Measurements from ENCODE around the gene SMIM32. TPM values are rescaled to one million over a fixed set of nuclear protein-coding genes. Genes with fewer than 3 reads are reported as not detected.
A peak's percentile ranks its signal among the peaks of the same experiment; 100 is the strongest.

The SMIM32 gene
- total and polyA plus RNA-seq, 2 experiments from 2014 or later, result 0.27 to 0.56 TPM

GRCh38 chr5:136230176-136230575 lies 37.2 kb upstream of the SMIM32 start:
- Histone ChIP-seq H3K79me2 (replicated peaks; ENCODE audit: insufficient read depth) (no peaks in the 10 kb centered on the region), H3K4me1 (ENCODE audit: insufficient read depth) (peaks cover 39% of the 10 kb centered on the region), H4K20me1 (replicated peaks; ENCODE audit: insufficient read depth) (no peaks in the 10 kb centered on the region), H3K27me3 (ENCODE audit: insufficient read depth) (no peaks in the 10 kb centered on the region), H3F3A (replicated peaks; ENCODE audit: low read depth) (no peaks in the 10 kb centered on the region), H2AFZ (no peak overlapping the region), H3K9me2 (ENCODE audit: insufficient read depth) (0 out of 2 replicates have a peak, but pooled peaks cover 7% of the 10 kb centered on the region), H3K4me3 (no peak overlapping the region), H3K36me3 (ENCODE audit: insufficient read depth) (no peaks in the 10 kb centered on the region), H3K4me2 (peak overlapping the region; percentile 53), H3K27ac (ENCODE audit: low read depth) (no peak overlapping the region)
- DNase-seq (ENCODE audit: low spot score) (peak; percentile 41), ATAC-seq (peak; percentile 43; the same call in 2 of the 3 replicates)
- TF ChIP-seq REST (IDR thresholded peaks at IDR 0.05; ENCODE audit: unreplicated experiment) (no peak), NANOG (IDR thresholded peaks at IDR 0.05; ENCODE audit: borderline replicate concordance) (peak; percentile 20; the same call in 1 of the 2 replicates), STAT1 (IDR thresholded peaks at IDR 0.05; ENCODE audit: unreplicated experiment) (no peak), POLR2AphosphoS5 (IDR thresholded peaks at IDR 0.05; ENCODE audit: low read depth) (no peak)
- TF ChIP-seq, protein P1, sequence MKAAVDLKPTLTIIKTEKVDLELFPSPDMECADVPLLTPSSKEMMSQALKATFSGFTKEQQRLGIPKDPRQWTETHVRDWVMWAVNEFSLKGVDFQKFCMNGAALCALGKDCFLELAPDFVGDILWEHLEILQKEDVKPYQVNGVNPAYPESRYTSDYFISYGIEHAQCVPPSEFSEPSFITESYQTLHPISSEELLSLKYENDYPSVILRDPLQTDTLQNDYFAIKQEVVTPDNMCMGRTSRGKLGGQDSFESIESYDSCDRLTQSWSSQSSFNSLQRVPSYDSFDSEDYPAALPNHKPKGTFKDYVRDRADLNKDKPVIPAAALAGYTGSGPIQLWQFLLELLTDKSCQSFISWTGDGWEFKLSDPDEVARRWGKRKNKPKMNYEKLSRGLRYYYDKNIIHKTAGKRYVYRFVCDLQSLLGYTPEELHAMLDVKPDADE (IDR thresholded peaks at IDR 0.05), result no peak
- Mint-ChIP-seq H3K27ac (no peak overlapping the region), H3K4me3 (no peak overlapping the region), H3K4me1 (peaks cover 43% of the 10 kb centered on the region), H3K27me3 (ENCODE audit: insufficient read depth, low read depth, poor library complexity) (peaks cover 4% of the 10 kb centered on the region), H3K36me3 (ENCODE audit: low read depth) (no peaks in the 10 kb centered on the region), H3K9me3 (no peaks in the 10 kb centered on the region)

GRCh38 chr5:136228136-136228757 lies 35.3 kb upstream of the SMIM32 start:
- Histone ChIP-seq H3K36me3 (ENCODE audit: insufficient read depth) (no peaks in the 10 kb centered on the region), H3K27me3 (ENCODE audit: insufficient read depth) (no peaks in the 10 kb centered on the region), H3K9me2 (ENCODE audit: insufficient read depth) (0 out of 2 replicates have a peak, but pooled peaks cover 7% of the 10 kb centered on the region), H3K79me2 (replicated peaks; ENCODE audit: insufficient read depth) (no peaks in the 10 kb centered on the region), H3K4me2 (peak overlapping the region; percentile 40; the same call in 1 of the 2 replicates), H3K4me3 (no peak overlapping the region), H4K20me1 (replicated peaks; ENCODE audit: insufficient read depth) (no peaks in the 10 kb centered on the region), H2AFZ (no peak overlapping the region), H3K4me1 (ENCODE audit: insufficient read depth) (peaks cover 39% of the 10 kb centered on the region), H3K27ac (ENCODE audit: low read depth) (no peak overlapping the region), H3F3A (replicated peaks; ENCODE audit: low read depth) (no peaks in the 10 kb centered on the region)
- no peaks in the 10 kb centered on the region for H3K36me3 Mint-ChIP-seq (ENCODE audit: low read depth)
- peaks cover 4% of the 10 kb centered on the region for H3K27me3 Mint-ChIP-seq (ENCODE audit: insufficient read depth, low read depth, poor library complexity)
- H3K9me3 Mint-ChIP-seq, result no peaks in the 10 kb centered on the region
- no peak overlapping the region for H3K27ac Mint-ChIP-seq
- TF ChIP-seq CREB1 (CRISPR knock-in tag; IDR thresholded peaks at IDR 0.05; ENCODE audit: low read depth), result no peak
- no peak for TF ChIP-seq EZH2phosphoT487 (IDR thresholded peaks at IDR 0.05; ENCODE audit: unreplicated experiment)
- H3K4me1 Mint-ChIP-seq, result peaks cover 49% of the 10 kb centered on the region
- ATAC-seq, result peak; percentile 81
- no peak for DNase-seq (ENCODE audit: low spot score)
- no peak overlapping the region; the same call in 2 of the 3 replicates for H3K4me3 Mint-ChIP-seq

Data from GM23338 (cell line).